HG03039 (cell line): ENCODE data around the gene CAMP.
"Not testable (repeated sequence)": the region's sequence is repeated elsewhere in the genome, so short reads cannot be mapped to it uniquely, and the experiment has no call there.

Source experiments
- ATAC-seq: cut with Tn5 transposase; IDR thresholded peaks from one replicate; pipeline ENCODE4 v1.9.1; 2021; ENCODE audit warnings: mild to moderate bottlenecking, moderate library complexity; ENCODE audit not compliant: unreplicated experiment

The CAMP gene

DNA sequence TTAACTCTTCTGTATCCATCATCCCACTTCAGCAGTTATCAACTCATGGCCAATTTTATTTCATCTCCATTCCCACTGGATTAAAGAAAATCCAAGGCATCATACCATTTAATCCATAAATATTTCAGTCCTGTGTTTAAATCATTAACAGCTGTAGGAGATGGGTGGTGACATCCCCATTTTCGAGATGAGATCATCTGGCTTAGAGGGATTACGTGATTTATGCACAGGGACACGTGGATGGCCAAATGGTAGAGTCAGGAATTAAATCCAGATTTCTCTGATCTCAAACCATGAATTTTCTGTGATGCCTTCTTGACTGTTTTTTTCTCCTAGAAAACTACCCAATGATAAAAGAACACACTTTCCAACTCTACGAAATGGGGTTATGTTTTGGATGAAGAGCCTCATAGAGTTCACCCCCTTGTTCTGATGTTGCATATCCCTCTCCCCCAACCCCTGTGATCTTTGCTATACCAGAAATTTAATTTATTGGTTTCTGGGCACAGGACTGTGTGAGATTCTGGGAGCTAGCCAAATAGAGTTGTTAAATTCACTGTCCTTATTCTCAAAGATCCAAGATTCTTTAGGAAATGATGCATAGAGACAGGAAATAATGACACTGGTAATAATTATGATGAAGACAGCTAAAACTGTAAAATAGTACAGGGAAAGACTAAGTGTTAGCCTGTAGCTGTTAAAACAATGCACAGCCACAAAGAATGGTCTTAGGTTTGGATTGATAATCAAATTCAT is 25.0 kb downstream of the CAMP start:
- no peak for ATAC-seq

DNA sequence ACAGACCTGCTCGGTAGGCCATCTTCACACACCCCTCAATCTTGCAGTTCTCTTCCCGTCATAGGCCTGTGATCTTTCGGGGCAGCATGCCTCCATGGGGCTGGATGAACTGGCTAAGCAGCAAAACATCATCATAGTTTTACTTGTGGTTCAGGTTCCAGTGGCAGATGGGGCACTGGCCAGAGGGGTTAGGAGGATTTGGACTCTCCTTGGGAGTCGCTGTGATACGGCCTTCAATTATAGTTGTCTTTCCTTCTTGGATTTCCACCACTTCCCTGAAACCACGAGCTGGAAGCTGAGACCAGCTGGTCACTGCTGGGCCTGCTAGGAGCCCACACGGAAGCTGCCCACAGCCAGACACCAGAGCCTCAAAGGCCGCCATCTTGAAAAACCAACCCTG is 33.3 kb downstream of the CAMP start:
- no peak for ATAC-seq

DNA sequence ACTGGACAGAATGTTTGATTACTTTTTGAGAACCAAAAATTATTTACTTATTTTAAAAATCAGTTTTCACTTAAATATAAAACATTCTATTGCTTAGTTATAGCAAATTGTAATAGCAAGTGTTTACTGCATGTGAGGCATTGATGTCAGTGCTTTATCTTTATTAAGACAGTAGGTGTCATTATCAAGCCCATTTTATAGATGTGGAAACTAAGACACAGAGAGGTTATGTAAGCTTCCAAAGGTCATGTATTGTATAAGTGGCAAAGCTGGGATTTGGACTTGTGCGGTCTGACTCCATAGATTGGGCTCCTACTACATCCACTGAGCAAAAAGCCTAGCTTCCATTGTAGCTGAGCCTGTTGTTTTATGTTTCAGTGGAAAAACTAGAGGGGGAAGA is 35.2 kb downstream of the CAMP start:
- ATAC-seq = no peak

DNA sequence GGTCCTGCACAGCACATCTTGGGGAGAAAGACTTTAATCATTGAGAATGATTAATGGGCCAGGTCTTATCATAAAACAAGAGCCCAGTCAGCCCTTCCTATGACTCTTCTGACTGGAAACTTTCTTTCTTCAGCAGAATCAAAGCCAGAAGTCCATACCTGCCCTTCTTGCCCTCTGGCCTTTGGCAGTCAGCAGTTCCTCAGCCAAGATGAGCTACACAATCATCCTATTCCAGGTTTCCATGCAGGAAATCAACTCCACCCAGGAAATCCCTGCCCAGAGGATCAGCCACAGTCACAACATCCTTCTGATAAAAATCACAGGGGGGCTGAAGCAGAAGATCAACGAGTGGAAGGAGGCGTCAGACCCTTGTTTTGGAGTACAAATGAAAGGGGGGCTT is 44.5 kb downstream of the CAMP start:
- no peak for ATAC-seq

DNA sequence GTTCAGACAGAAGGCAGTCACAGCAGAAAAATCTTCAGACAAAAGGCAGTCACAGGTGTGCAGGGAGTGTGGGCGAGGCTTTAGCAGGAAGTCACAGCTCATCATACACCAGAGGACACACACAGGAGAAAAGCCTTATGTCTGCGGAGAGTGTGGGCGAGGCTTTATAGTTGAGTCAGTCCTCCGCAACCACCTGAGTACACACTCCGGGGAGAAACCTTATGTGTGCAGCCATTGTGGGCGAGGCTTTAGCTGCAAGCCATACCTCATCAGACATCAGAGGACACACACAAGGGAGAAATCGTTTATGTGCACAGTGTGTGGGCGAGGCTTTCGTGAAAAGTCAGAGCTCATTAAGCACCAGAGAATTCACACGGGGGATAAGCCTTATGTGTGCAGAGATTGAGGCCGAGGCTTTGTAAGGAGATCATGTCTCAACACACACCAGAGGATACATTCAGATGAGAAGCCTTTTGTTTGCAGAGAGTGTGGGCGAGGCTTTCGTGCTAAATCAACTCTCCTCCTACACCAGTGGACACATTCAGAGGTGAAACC is 45.2 kb downstream of the CAMP start:
- ATAC-seq = no peak

DNA sequence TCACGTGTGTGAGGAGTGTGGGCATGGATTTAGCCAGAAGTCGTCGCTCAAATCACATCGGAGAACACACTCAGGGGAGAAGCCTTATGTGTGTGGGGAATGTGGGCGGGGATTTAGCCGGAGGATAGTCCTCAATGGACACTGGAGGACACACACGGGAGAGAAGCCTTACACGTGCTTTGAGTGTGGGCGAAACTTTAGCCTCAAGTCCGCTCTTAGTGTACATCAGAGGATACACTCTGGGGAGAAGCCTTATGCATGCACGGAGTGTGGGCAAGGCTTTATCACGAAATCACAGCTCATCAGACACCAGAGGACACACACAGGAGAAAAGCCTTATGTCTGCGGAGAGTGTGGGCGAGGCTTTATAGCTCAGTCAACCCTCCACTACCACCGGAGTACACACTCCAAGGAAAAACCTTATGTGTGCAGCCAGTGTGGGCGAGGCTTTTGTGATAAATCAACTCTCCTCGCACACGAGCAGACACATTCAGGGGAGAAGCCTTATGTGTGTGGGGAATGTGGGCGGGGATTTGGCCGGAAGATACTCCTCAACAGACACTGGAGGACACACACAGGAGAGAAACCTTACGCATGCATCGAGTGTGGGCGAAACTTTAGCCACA is 45.8 kb downstream of the CAMP start:
- ATAC-seq = no peak

DNA sequence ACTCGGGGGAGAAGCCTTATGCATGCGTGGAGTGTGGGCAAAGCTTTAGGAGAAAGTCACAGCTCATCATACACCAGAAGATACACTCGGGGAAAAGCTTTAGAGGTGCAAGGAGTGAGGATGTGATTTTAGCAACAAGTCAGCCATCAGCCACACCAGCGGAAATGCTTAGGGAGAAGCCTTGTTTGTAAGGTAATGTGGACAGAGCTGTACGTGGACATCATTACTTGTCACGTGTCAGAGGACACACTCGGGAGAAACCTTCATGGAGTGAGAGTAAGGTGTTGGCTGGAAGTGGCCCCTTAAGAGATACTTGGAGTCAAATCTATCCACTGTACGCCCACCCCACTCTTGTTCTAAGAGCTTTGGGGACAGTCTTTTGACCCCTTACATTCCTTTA is 46.3 kb downstream of the CAMP start:
- ATAC-seq = no peak

DNA sequence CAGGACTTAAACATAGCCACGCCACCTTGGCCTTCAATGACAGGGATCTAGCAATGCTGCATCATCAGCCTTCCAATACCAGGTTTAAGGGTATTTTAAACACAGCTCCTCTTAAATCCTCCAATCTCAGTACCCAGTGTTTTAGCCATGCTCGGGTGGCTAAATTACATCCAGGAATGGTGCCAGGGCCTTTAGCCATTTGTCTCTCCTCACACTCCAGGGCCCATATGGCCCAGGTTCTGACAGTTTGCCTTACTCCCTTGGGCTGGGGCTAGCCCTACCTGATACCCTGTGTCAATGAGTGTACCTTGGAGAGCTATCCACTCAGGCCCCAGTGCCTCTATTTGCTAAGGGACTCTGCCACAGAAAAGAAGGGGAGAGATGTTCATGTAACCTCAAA is 47.0 kb downstream of the CAMP start:
- no peak for ATAC-seq

DNA sequence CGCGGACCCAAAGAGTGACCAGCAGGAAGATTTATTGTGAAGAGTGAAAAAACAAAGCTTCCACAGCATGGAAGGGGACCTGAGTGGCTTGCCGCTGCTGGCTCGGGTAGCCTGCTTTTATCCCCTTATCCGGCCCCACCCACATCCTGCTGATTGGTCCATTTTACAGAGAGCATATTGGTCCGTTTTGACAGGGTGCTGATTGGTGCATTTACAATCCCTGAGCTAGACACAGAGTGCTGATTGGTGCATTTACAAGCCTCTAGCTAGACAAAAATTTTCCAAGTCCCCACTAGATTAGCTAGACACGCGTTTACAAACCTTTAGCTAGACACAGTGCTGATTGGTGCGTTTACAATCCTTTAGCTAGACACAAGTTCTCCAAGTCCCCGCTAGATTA is 47.9 kb downstream of the CAMP start:
- not testable (repeated sequence) for ATAC-seq

DNA sequence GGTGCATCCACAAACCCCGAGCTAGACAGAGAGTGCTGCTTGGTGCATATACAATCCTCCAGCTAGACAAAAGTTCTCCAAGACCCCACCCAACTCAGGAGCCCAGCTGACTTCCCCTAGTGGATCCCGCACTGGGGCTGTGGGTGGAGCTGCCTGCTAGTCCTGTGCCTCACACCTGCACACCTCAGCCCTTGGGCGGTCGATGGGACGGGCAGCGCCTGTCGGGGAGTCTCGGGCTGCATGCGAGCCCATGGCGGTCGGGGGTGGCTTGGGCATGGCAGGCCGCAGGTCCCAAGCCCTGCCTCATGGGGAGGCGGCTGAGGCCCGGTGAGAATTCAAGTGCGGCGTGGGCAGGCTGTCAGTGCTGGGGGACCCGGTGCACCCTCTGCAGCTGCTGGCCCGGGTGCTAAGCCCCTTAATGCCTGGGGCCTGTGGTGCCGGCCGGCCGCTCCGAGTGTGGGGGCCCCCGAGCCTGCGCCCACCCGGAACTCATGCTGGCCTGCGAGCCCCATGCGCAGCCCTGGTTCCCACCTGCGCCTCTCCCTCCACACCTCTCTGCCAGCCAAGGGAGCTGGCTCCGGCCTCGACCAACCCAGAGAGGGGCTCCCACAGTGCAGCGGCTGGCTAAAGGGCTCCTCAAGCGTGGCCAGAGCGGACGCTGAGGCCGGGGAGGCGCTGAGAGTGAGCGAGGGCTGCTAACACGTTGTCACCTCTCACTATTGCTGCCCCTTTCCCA is 48.6 kb downstream of the CAMP start:
- no peak for ATAC-seq

DNA sequence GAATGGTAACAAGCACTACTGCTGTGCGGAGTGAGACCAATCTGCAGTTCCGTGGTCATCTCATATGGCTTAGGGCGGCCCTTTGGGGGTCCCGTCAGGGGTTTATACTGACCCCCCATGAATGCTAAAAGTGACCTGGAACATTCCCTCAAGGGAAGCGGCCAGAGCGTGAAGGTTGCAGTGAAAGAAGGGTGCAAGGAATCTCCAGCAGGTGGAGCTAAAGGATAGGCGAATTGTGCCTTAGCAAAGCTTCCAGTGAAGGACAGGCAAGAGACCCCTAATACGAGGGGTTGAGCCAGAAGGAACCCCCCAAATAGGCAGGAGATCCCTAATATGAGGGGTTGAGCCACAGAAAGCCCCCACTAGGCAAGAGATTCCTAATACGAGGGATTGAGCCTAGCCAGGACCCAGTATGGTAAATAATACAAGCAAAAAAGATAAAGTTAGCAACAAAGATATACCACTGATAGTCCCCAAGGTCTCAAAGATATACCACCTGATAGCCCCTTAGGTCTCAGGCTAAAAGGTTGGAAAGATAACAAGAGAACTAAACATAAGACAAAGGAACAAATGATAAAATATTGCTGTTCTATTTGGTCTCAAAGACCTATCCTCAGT is 50.4 kb downstream of the CAMP start:
- no peak for ATAC-seq

DNA sequence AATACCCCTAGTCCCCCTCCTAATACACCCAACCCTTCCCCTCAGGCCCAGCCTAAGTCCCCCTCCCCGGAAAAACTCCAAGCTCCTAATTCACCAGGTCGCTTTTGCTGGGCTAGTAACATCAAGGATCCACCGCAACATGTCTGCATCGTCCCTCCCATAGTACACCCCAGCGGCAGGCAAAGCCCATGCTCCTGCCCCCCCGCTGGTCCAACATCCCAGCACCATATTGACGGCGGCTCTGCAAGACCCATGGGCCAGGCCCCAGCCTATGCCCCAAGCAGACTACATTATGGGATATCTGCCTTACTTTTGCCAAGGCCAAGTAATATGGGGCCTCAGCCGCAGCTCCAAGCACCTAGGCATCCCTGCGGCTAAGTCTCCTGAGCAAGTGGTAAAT is 51.2 kb downstream of the CAMP start:
- no peak for ATAC-seq
